Measurements from ENCODE around the gene REPIN1. TPM values are rescaled to one million over a fixed set of nuclear protein-coding genes. Genes with fewer than 3 reads are reported as not detected.
"Not testable (repeated sequence)": the region's sequence is repeated elsewhere in the genome, so short reads cannot be mapped to it uniquely, and the experiment has no call there.

The REPIN1 gene
- total RNA-seq, 2 donors from 2014 or later: 168 to 209 TPM

DNA sequence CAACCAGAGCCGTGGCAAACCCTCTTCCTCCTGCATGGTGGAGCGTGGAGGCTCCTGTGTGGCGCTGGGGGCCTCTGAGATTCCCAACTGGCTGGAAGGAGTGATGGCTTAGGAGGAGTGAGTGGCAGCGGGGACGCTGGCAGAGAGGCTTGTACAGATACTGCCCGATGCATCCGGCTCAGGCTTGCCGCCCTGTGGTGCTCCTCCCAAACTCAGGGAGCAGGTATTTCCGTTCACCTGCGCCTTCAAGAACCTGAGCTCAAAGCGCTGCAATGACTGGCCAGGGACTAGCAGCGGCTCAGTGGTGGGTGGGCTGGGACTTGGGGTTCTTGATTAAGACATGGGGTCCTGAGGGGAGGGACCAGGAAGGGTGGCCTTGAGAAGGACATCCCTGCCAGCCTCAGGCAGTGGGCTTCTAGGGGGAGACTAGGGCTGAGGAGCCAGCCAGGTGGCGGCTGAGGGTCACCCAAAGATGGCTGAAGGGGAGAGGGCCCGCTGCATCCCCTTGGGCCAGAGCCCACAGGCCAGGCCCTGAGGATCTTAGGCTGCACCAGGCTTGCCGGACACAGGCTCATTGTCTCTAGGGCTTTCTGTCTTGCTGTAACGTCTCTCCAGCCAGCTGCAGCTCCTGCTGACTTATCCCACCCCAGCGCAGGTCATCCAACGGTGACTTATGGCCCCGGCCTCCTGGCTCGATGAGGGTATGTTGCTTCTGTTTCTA, 13.7 kb downstream of the REPIN1 start:
- no peak for ATAC-seq
- intact Hi-C loops (cut with DNase I, micrococcal nuclease): no loop called here
- DNase-seq: peak; percentile 68 to 69

DNA sequence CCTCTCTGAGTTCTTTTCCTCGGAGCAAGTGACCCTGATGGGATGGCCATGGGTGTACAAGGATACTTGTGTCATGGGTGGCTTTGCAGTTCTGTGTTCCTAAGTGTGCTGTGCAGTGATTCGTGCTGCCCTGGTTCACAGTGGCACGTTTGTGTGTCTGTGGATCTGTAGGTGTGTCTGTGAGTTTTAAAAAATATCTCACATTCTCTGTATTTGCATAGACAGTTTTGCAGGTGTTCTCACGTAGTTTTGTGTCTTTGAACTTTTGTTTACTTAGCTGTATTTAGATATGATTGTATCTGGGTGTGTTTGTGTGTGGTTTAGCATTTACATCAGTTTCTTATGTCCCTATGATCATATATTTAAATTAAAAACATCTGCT, 14.2 kb downstream of the REPIN1 start:
- no peak for DNase-seq
- ATAC-seq: peak; percentile 7
- intact Hi-C loops (cut with DNase I, micrococcal nuclease): no loop called here

DNA sequence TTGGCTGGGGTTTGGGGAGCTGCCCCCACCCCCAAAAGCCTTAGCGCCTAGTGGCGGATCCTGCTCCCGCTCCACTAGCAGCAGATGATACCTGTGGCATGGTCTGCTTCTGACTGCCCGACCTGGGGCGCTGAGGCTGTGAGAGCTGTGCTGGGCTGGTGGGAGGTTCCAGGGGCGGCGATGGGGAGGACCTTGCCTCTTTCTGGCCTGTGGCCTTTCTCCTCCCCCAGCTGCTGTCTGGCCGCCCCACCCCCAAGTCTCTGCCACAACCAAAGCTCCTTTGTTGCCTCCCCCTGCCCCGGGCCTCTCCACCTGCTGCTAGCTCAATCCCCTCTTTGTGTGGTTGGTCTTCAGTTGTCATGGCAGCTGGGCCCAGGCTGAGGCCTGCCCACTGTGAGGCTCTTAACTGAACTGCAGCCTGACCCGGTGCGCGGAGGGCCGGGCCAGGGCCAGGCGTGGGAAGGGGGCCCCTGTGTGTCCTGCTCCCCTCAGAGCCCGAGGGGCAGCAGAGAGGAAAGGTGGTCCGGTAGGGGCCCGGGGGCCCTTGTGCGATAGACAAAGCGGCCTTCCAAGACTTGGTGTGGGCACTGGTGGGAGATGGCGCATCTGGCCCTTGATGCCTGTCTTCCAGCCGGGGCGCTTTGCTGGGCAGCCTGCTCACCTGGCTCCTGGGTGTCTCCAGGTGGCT, 15.2 kb downstream of the REPIN1 start:
- peak; percentile 49 for ATAC-seq
- DNase-seq: peak; percentile 84 to 92

DNA sequence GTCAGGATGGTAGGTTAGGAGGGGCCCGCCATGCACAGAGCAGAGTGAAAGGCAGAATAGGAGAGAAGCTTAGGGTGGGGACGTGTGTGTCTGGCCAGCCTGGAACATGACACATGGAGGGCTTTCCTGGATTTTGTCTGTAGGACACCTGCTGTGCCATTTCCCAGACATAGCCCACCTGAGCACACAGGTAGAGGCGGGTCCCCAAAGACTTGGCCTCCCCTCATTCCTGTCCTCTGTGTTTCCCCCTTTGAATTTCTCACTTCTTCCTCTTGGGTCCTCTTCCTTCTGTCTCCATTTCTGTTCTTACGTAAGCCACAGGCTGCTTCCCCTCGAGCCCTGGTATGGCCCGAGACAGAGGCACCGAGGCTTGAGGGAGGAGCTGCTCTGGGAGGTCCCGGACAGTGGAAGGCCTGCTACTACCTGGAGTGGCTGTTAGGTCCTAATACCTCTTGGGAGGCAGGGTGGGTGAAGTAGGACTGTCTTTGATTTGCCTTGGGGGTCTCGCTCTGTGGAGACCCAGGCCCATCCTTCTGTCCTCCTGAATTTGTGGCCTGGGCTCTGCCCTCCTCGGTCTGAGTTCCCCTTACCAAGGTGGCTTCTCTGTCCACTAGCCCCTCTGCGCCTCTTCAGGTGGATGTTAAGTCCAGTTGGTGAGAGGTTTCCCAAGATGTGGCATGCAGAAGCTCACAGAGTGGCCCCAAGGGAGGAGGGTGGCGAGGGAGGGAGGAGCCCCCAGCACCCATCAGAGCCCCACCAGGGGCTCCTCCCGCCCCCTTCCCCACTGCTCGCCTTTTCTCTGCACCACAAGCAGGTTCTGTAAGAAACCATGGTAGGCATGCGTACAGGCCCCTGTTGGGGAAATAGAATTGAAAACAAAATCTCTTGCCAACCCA, 16.0 kb downstream of the REPIN1 start:
- ATAC-seq: no peak
- peak in 1 of 2 donors; percentile 36 for DNase-seq
- intact Hi-C loops (cut with DNase I, micrococcal nuclease): no loop called here

More for the DNA sequence above, 15.2 kb downstream of the REPIN1 start:
- intact Hi-C loops (cut with DNase I, micrococcal nuclease): no loop called here

DNA sequence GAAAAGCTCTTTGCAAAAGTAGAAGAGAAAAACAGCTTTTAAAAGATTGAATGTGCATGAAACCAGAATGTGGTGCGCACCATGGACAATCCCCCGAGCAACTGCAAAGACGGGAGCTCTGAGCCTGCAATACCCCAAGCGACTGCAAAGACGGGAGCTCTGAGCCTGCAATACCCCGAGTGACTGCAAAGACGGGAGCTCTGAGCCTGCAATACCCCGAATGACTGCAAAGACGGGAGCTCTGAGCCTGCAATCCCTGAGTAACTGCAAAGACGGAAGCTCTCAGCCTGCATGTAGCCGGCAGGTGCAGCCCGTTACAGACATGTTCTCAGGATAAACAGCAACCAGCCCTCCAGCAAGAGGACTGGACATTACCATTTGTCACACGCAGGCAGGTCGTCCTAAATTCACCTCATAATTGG, 16.7 kb downstream of the REPIN1 start:
- peak in 1 of 2 donors; percentile 40 for DNase-seq
- intact Hi-C loops (cut with DNase I, micrococcal nuclease): no loop called here
- no peak for ATAC-seq

DNA sequence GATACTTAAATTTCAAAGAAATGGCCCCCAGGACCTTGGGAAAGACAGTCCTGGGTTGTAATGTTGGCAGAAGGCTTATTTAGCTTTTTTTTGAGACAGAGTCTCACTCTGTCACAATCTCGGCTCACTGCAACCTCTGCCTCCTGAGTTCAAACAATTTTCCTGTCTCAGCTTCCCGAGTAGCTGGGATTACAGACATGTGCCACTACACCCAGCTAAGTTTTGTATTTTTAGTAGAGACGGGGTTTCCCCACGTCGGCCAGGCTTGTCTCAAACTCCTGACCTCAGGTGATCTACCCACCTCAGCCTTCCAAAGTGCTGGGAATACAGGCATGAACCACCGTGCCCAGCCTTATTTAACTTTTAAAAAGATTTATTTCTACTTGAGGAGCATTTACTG, 17.3 kb downstream of the REPIN1 start:
- ATAC-seq; intact Hi-C loops (cut with DNase I, micrococcal nuclease): not testable (repeated sequence)
- peak in 1 of 2 donors; percentile 6 for DNase-seq

DNA sequence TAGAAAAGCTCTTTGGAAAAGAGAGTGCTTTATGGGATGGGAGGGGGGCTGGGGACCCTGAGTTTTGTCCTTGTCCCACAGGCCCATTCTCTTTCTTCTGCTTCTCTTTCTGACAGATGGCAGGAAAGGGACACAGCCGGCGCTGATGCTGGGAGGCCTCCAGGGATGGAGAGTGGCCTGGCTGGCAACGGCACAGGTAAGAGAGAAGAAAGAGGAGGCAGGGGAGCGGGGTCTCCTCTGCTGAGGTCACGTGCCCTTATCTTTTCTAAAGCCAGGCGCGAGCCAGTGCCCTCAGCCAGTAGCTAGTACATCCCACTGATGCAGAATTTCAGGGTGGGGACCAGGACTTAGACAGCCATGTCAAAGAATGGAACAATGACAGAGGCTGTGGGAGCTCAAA, 19.7 kb downstream of the REPIN1 start:
- DNase-seq (peak in 1 of 2 donors; percentile 23), ATAC-seq (no peak)
- intact Hi-C loops (cut with DNase I, micrococcal nuclease): no loop called here

DNA sequence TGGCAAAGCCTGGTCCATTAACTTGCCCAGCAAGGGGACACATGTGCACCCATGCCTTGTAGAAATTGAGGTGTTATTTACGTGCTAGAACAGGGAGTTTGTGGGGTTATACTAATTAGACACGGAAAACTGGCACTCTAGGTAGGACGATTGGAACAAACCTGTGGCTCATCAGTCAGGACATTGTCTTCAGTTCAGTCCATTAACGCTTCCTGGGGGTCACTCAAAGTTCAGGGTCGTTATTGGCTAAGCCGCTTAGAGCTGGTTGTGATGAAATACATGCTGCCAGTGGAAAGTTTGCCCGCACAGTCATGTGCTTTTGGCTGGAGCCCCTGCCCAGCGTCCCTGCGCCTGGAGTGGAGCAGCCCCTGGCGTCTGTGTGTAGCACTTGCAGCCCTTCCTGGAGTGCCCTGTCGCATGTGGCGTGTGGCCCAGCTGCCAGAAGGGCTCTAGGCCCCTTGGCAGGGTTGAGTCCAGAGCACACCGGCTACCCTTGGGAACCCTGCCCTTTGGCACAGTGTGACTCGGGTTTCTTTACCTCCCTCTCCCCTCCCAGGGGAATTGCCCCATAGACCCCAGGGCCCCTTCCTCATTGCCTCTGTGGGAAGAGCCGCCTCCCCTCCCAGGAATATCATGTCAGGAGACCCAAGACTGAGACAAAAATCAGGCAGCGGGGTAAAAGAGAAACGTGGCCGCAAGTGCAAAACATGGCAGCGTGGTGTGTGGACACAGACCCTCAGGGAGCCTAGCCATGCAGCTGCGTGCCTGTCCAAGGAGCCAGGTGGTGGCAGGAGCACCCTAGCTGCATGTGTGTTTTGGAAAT, 20.3 kb downstream of the REPIN1 start:
- peak; percentile 75 to 82 for DNase-seq
- intact Hi-C loops (cut with DNase I, micrococcal nuclease): no loop called here
- ATAC-seq: peak; percentile 80

DNA sequence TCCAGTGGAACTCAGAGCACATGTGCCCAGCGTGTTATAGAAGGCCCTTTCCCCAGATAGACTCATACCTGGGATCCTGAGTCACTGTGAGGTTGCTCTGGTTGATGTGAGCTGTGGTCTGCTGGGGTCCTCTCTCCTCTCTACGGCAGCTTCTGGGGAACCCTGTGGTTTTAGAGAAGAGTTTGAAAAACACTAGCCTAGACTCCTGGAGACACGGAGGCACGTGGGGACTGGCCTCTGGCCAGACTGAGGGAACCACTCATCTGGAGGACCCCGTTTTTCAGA, 20.9 kb downstream of the REPIN1 start:
- ATAC-seq: no peak
- peak in 1 of 2 donors; percentile 29 for DNase-seq
- intact Hi-C loops (cut with DNase I, micrococcal nuclease): no loop called here

DNA sequence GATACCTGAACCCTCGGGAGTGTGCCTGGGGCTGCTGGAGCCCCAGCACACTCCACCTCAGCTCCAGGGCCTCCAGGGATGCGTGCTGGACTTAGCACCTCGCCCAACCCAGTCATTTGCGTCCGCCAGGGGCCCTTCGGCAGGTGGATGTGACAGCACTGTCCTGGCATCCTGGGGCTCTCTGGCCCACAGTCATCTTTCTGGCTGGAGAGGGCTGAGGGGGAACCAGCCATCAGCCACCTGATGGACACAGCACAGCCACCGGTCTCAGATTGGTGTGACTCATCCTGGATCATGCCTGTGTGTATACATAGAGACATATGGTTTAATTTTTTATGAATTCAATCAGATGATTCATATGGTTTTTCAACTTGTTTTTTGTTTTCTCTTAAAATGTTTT, 21.6 kb downstream of the REPIN1 start:
- DNase-seq (peak in 1 of 2 donors; percentile 21), ATAC-seq (no peak)
- intact Hi-C loops (cut with DNase I, micrococcal nuclease): no loop called here

DNA sequence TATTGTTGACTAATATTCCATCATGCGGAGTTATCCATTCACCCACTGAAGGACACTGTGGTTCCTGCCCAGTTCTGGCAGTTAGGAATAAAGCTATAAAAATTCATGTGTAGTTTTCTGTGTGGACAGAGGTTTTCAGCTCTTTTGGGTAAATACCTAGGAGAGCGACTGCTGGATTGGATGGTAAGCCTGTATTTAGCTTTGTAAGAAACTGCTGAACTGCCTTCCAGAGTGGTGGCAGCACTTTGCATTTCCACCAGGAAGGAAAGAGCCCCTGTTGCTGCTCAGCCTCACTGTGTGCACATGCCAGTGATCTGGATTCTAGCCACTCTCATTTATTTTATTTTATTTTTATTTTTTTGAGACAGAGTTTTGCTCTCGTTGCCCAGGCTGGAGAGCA, 24.7 kb downstream of the REPIN1 start:
- peak; percentile 74 for ATAC-seq
- no peak for DNase-seq
- intact Hi-C loops (cut with DNase I, micrococcal nuclease): no loop called here

DNA sequence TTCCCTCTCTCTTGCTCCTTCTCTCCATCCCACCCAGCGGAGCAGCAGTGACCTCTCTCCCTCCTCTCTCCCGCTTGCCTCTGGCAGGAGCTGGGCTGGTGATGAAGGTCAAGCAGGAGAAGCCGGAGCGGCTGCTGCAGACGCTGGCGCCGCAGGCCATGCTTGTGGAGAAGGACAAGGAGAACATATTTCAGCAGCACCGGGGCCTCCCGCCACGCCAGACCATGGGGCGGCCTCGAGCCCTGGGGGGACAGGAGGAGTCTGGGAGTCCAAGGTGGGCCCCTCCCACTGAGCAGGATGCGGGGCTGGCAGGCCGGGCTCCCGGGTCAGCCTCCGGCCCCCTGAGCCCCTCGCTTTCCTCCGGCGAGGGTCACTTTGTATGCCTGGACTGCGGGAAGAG, 27.8 kb downstream of the REPIN1 start:
- intact Hi-C loops (cut with DNase I, micrococcal nuclease): no loop called here
- DNase-seq (peak in 1 of 2 donors; percentile 18), ATAC-seq (no peak)

DNA sequence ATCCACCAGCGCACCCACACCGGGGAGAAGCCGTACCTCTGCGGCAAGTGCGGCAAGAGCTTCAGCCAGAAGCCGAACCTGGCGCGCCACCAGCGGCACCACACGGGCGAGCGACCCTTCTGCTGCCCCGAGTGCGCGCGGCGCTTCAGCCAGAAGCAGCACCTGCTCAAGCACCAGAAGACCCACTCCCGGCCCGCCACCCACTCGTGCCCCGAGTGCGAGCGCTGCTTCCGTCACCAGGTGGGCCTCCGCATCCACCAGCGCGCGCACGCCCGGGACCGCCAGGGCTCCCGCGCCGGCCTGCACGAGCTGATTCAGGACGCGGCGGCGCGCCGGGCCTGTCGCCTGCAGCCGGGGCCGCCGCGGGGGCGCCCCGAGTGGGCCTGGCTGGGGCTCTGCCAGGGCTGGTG, 28.2 kb downstream of the REPIN1 start:
- intact Hi-C loops (cut with DNase I, micrococcal nuclease): no loop called here
- DNase-seq: peak in 1 of 2 donors; percentile 9
- no peak for ATAC-seq

DNA sequence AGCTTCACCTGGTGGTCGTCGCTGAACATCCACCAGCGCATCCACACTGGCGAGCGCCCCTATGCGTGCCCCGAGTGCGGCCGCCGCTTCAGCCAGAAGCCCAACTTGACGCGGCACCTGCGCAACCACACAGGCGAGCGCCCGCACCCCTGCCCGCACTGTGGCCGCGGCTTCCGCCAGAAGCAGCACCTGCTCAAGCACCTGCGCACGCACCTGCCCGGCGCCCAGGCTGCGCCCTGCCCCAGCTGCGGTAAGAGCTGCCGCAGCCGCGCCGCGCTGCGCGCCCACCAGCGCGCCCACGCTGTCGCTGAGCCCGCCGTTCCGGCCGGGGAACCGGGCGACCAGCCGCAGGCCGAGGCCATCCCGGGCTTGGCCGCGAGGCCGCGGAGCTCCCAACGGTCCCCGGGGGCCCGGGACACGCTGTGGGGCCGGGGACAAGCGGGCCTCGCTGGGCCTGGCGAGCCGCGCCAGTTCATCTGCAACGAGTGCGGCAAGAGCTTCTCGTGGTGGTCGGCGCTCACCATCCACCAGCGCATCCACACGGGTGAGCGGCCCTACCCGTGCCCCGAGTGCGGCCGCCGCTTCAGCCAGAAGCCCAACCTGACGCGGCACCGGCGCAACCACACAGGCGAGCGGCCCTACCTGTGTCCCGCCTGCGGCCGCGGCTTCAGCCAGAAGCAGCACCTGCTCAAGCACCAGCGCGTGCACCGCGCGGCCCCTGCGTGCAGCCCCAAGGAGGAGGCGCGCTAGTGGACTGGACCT, 28.9 kb downstream of the REPIN1 start:
- ATAC-seq: no peak
- DNase-seq: peak in 1 of 2 donors; percentile 19
- intact Hi-C loops (cut with DNase I, micrococcal nuclease): no loop called here

DNA sequence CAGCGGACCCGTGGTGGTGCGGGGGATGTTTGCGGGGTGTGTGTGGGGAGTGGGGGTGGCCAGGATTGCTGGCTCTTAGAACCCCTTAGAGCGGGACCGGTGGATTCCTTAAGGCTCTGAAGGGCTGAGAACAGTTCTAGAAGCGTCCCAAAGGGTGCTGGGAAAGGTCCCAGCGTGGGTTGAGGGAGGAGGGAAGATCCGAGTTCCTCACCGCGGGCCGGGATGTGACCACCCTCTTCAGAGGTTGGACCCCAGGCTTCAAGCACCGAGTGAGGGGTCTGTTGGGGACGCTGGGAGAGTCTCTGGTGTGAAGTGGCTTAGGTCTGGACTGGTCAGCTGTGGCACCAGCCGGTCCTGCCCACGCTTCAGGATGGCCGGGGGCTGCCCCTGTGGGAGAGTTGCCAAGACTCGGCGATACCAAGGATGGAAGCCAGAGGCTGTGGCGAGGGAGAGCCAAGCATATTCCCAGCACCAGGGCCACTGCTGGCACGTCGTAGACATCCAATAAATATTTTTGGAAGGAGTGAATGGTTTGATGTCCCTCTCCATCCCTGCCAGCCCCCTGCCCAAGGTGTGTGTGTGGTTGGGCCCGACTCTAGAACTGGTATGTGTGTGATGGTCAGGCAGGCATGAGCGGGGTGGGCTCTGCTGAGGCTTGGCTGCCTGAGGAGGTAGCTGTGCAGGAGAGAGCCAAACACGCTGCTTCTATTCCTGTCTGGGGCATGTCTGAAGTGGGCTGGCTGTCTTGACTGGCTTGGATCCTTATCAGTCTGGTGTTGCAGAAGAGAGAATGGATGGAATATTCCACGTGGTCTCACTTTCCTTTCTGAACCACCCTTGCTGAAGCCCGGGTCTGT, 29.7 kb downstream of the REPIN1 start:
- ATAC-seq (no peak), DNase-seq (peak in 1 of 2 donors; percentile 22)
- intact Hi-C loops (cut with DNase I, micrococcal nuclease): no loop called here

DNA sequence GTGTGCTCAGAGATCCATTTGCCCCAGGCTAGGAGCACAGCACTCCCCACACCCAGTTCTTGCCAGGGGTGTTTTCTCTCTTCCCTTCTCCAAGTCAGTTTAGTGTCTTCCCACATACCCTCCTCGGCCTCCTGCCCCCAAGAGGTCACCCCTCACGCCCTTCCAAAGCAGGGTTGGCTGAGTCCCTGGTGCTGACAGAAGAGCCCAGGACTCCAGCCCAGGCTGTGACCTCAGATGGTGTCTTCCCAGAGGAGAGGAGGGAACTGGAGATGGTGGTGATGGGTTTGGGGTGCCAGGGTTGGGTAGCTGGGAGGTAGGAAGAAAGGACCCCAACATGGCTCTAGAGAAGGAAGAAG, 30.3 kb downstream of the REPIN1 start:
- ATAC-seq: no peak
- peak in 1 of 2 donors; percentile 19 for DNase-seq
- intact Hi-C loops (cut with DNase I, micrococcal nuclease): no loop called here

DNA sequence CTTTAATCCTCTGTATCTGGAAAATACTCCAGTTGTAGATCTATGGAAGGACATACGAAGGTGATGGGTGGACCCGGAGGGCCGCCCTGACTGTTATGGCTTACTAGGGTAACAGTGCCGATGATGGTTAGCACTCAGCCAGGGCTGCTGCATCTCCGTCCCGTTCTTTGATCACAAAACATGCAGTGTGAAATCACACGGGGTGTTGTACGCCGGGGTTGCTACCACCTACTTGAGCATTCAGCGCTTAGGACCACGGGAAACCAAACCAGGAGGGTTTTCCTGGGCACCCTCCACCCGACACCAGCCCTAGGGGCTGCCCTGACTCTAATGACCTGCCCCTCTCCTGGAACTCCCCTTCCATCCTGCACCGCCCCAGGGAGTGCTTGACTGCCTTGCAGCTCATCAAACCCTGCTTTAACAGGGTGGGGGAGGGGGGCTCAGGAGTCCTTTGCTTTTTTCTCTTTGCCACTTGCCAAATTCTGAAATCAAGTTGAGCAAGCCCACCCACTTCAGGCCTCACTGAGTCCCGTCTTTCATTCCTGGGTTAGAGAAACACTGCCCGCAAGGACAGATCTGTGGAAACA, 30.9 kb downstream of the REPIN1 start:
- peak; percentile 3 to 13 for DNase-seq
- intact Hi-C loops (cut with DNase I, micrococcal nuclease): no loop called here
- ATAC-seq: no peak
